Bronchial epithelial cell (primary cell): Measurements from ENCODE around the gene CORO6. TPM values are rescaled to one million over a fixed set of nuclear protein-coding genes. Genes with fewer than 3 reads are reported as not detected.

ENCODE experiments used
- DNase-seq: peaks from one replicate; pipeline ENCODE4 v3.0.0-alpha.2; 2010; ENCODE audit warnings: low read depth
- FAIRE-seq: peaks from 2 replicates; lab custom pipeline; 2011; peaks lifted over from hg19 to GRCh38; lab: Jason Lieb, UNC
- H3K27me3 ChIP-seq: 2 replicates; pipeline ENCODE4 v1.5.1; 2011; ENCODE audit warnings: low read length; ENCODE audit not compliant: control insufficient read depth, insufficient read depth
- H3K36me3 ChIP-seq: 2 replicates; pipeline ENCODE4 v1.5.1; 2011; ENCODE audit warnings: low read length; ENCODE audit not compliant: control insufficient read depth, insufficient read depth
- H3K4me3 ChIP-seq: 2 replicates; pipeline ENCODE4 v1.5.1; 2011; ENCODE audit warnings: mild to moderate bottlenecking, low read depth, low read length, control low read depth
- total RNA-seq: library from RNA; depleted of rRNA; stranded (reverse); fragments of >200 nt; gene quantifications from 2 replicates; pipeline ENCODE4 v1.2.1, GENCODE V29; 2014
- TF ChIP-seq, protein P1 (sequence below): IDR thresholded peaks from 2 replicates; pipeline ENCODE4 v1.5.1; 2011; ENCODE audit warnings: mild to moderate bottlenecking, moderate library complexity, low read length, control low read depth, inconsistent platforms; ENCODE audit not compliant: insufficient read depth, severe bottlenecking

CORO6 gene
- total RNA-seq, 1 donor from 2014 or later: 0.79 TPM

DNA sequence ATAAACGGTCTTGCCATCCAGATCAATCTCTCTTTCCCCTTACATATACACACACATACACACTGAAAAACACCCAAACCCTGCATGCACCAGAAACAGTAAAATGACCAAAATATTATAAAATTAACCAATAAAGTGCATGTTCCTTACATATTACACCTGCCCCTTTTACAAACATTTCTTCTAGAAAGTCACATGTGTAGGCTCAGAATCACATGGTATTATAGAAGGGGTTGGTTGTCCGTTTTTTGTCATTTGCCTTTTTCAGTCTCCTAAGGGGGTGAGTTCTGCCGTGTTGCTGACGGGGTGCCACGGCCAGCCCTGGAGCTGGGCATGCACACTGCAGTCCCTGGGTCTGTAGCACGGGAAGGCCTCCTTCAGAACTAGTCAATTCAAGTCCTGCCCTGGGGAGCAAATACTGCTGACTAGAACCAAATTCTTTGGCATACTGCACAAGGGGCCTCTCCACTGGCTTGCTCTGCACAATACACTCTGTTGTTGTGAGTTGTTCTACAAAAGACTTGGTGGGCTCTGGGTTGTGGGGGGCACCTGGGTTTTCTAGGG is 8.0 kb upstream of the CORO6 start:
- H3K36me3 ChIP-seq: peaks cover 4% of the 10 kb centered on the region
- FAIRE-seq (no peak), DNase-seq (no peak)
- TF ChIP-seq, protein P1, sequence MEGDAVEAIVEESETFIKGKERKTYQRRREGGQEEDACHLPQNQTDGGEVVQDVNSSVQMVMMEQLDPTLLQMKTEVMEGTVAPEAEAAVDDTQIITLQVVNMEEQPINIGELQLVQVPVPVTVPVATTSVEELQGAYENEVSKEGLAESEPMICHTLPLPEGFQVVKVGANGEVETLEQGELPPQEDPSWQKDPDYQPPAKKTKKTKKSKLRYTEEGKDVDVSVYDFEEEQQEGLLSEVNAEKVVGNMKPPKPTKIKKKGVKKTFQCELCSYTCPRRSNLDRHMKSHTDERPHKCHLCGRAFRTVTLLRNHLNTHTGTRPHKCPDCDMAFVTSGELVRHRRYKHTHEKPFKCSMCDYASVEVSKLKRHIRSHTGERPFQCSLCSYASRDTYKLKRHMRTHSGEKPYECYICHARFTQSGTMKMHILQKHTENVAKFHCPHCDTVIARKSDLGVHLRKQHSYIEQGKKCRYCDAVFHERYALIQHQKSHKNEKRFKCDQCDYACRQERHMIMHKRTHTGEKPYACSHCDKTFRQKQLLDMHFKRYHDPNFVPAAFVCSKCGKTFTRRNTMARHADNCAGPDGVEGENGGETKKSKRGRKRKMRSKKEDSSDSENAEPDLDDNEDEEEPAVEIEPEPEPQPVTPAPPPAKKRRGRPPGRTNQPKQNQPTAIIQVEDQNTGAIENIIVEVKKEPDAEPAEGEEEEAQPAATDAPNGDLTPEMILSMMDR: no peak
- no peaks in the 10 kb centered on the region for H3K27me3 ChIP-seq
- no peak overlapping the region for H3K4me3 ChIP-seq

GRCh38 chr17:29629839-29630238 is 7.1 kb upstream of the CORO6 start:
- H3K36me3 ChIP-seq: peaks cover 4% of the 10 kb centered on the region
- no peaks in the 10 kb centered on the region for H3K27me3 ChIP-seq
- FAIRE-seq: no peak
- no peak for DNase-seq
- no peak overlapping the region for H3K4me3 ChIP-seq
- TF ChIP-seq, protein P1: no peak

- FAIRE-seq (no peak), DNase-seq (no peak)
- TF ChIP-seq, protein P1: no peak
- no peak overlapping the region for H3K4me3 ChIP-seq
- H3K36me3 ChIP-seq: peaks cover 4% of the 10 kb centered on the region
- H3K27me3 ChIP-seq: no peaks in the 10 kb centered on the region
These were observed 5.9 kb upstream of the CORO6 start for GRCh38 chr17:29628644-29629043.

DNA sequence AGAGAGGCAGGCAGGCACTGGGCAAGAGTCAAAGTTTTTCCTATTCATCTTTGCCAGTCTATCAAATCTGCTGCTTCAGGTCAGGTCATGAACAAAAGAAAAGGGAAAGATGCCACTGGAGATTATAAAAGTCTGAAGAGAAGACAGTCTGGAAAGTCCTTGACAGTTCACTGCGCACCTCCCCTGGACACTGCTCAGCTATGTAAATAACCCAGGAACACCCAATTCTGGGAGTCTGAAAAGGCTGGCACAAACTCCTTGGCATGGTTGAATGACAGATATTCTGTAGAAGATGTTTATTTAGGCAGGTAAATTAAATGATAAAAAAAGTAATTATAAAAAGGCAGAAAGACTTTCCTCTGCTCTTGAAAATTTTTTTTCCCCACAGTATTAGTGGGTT is 5.2 kb upstream of the CORO6 start:
- FAIRE-seq (no peak), DNase-seq (no peak)
- H3K36me3 ChIP-seq: peaks cover 4% of the 10 kb centered on the region
- H3K27me3 ChIP-seq: no peaks in the 10 kb centered on the region
- TF ChIP-seq, protein P1: no peak
- H3K4me3 ChIP-seq: no peak overlapping the region

- TF ChIP-seq, protein P1: no peak
- Histone ChIP-seq H3K27me3 (no peaks in the 10 kb centered on the region), H3K36me3 (no peaks in the 10 kb centered on the region), H3K4me3 (no peak overlapping the region)
- FAIRE-seq: peak; percentile 18
- peak; percentile 76 for DNase-seq
These were observed 2.5 kb upstream of the CORO6 start for GRCh38 chr17:29625037-29625750.
